ENCODE measurements around the gene INSL3.

Gene INSL3

GRCh38 chr19:17861542-17862402 is 40.5 kb upstream of the INSL3 start:
- H3K27me3 ChIP-seq (ENCODE audit: insufficient read depth, low read depth) = no peaks in the 10 kb centered on the region
- H3K36me3 ChIP-seq (ENCODE audit: insufficient read depth) = peaks cover 11% of the 10 kb centered on the region; the same call in 1 of the 2 replicates
- peaks cover 25% of the 10 kb centered on the region for H3K79me2 ChIP-seq (ENCODE audit: insufficient read depth, low read depth)
- no peak overlapping the region for H3K4me3 ChIP-seq (IDR thresholded peaks at IDR 0.05; ENCODE audit: insufficient read depth, low read depth, low read length)
- H2AFZ ChIP-seq (ENCODE audit: low read depth) = no peak overlapping the region
- peak overlapping the region; percentile 94; the same call in 1 of the 2 replicates for H3K9ac ChIP-seq
- H3K4me2 ChIP-seq = peak overlapping the region; percentile 95
- TF ChIP-seq CTCF (conservative IDR thresholded peaks at IDR 0.05; ENCODE audit: low read depth, low read length) = no peak
- no peaks in the 10 kb centered on the region for H4K20me1 ChIP-seq (ENCODE audit: insufficient read depth)
- H3K27ac ChIP-seq = no peak overlapping the region
- H3K4me1 ChIP-seq (ENCODE audit: low read depth, poor library complexity, severe bottlenecking) = peaks cover 21% of the 10 kb centered on the region

GRCh38 chr19:17860993-17861360 is 39.7 kb upstream of the INSL3 start:
- Histone ChIP-seq H3K27ac (peak overlapping the region; percentile 50; the same call in 1 of the 2 replicates), H4K20me1 (ENCODE audit: insufficient read depth) (no peaks in the 10 kb centered on the region), H3K9ac (peak overlapping the region; percentile 94)

GRCh38 chr19:17860331-17860992 is 39.1 kb upstream of the INSL3 start:
- peaks cover 11% of the 10 kb centered on the region; the same call in 1 of the 2 replicates for H3K36me3 ChIP-seq (ENCODE audit: insufficient read depth)
- H3K79me2 ChIP-seq (ENCODE audit: insufficient read depth, low read depth) = peaks cover 25% of the 10 kb centered on the region
- peaks cover 26% of the 10 kb centered on the region for H3K4me1 ChIP-seq (ENCODE audit: low read depth, poor library complexity, severe bottlenecking)
- H3K27me3 ChIP-seq (ENCODE audit: insufficient read depth, low read depth) = no peaks in the 10 kb centered on the region; the same call in 1 of the 2 replicates
- H3K4me3 ChIP-seq (IDR thresholded peaks at IDR 0.05; ENCODE audit: insufficient read depth, low read depth, low read length) = peak overlapping the region; percentile 67
- peak overlapping the region; percentile 94 for H3K9ac ChIP-seq
- peak overlapping the region; percentile 95 for H3K4me2 ChIP-seq
- H4K20me1 ChIP-seq (ENCODE audit: insufficient read depth) = no peaks in the 10 kb centered on the region
- peak overlapping the region; percentile 50 for H3K27ac ChIP-seq
- TF ChIP-seq CTCF (conservative IDR thresholded peaks at IDR 0.05; ENCODE audit: low read depth, low read length) = no peak
- H2AFZ ChIP-seq (ENCODE audit: low read depth) = peak overlapping the region; percentile 5; the same call in 1 of the 2 replicates

More at GRCh38 chr19:17860993-17861360, 39.7 kb upstream of the INSL3 start:
- H2AFZ ChIP-seq (ENCODE audit: low read depth) = no peak overlapping the region
- no peak for TF ChIP-seq CTCF (conservative IDR thresholded peaks at IDR 0.05; ENCODE audit: low read depth, low read length)
- peaks cover 21% of the 10 kb centered on the region for H3K4me1 ChIP-seq (ENCODE audit: low read depth, poor library complexity, severe bottlenecking)
- peaks cover 25% of the 10 kb centered on the region for H3K79me2 ChIP-seq (ENCODE audit: insufficient read depth, low read depth)
- H3K4me3 ChIP-seq (IDR thresholded peaks at IDR 0.05; ENCODE audit: insufficient read depth, low read depth, low read length) = peak overlapping the region; percentile 67
- no peaks in the 10 kb centered on the region; the same call in 1 of the 2 replicates for H3K27me3 ChIP-seq (ENCODE audit: insufficient read depth, low read depth)
- H3K36me3 ChIP-seq (ENCODE audit: insufficient read depth) = peaks cover 11% of the 10 kb centered on the region; the same call in 1 of the 2 replicates
- peak overlapping the region; percentile 95 for H3K4me2 ChIP-seq

GRCh38 chr19:17859533-17860330 is 38.4 kb upstream of the INSL3 start, which contains the start of gene RPL18A:
RPL18A (plus strand) TSS chr19:17859910; CDS start chr19:17859957, 47 bp downstream.
- Histone ChIP-seq H3K9ac (peak within 1 kb of the TSS; percentile 94), H3K4me2 (peak within 1 kb of the TSS; percentile 95), H3K27ac (peak within 1 kb of the TSS; percentile 50), H3K4me1 (ENCODE audit: low read depth, poor library complexity, severe bottlenecking) (peaks cover 28% of the 10 kb centered on the region), H3K36me3 (ENCODE audit: insufficient read depth) (peaks cover 11% of the 10 kb centered on the region; the same call in 1 of the 2 replicates), H4K20me1 (ENCODE audit: insufficient read depth) (no peaks in the 10 kb centered on the region), H3K27me3 (ENCODE audit: insufficient read depth, low read depth) (no peaks in the 10 kb centered on the region; the same call in 1 of the 2 replicates), H3K4me3 (IDR thresholded peaks at IDR 0.05; ENCODE audit: insufficient read depth, low read depth, low read length) (peak within 1 kb of the TSS; percentile 67), H2AFZ (ENCODE audit: low read depth) (peak within 1 kb of the TSS; percentile 78), H3K79me2 (ENCODE audit: insufficient read depth, low read depth) (peaks cover 25% of the 10 kb centered on the region)
- peak; percentile 66 for TF ChIP-seq CTCF (conservative IDR thresholded peaks at IDR 0.05; ENCODE audit: low read depth, low read length)

All from KMS-11 (cell line).